Occipital lobe (tissue), 2 donors: ENCODE results near the gene PDZD8. TPM values are rescaled to one million over a fixed set of nuclear protein-coding genes. Genes with fewer than 3 reads are reported as not detected.

Source experiments
- DNase-seq: peaks from one replicate; lab custom pipeline; 2025; lab: John Stamatoyannopoulos, UW
- total RNA-seq: library from RNA; depleted of rRNA; stranded (reverse); fragments of >200 nt; gene quantifications from one replicate; pipeline ENCODE4 v1.2.3, GENCODE V29; 2014

Gene PDZD8, protein sequence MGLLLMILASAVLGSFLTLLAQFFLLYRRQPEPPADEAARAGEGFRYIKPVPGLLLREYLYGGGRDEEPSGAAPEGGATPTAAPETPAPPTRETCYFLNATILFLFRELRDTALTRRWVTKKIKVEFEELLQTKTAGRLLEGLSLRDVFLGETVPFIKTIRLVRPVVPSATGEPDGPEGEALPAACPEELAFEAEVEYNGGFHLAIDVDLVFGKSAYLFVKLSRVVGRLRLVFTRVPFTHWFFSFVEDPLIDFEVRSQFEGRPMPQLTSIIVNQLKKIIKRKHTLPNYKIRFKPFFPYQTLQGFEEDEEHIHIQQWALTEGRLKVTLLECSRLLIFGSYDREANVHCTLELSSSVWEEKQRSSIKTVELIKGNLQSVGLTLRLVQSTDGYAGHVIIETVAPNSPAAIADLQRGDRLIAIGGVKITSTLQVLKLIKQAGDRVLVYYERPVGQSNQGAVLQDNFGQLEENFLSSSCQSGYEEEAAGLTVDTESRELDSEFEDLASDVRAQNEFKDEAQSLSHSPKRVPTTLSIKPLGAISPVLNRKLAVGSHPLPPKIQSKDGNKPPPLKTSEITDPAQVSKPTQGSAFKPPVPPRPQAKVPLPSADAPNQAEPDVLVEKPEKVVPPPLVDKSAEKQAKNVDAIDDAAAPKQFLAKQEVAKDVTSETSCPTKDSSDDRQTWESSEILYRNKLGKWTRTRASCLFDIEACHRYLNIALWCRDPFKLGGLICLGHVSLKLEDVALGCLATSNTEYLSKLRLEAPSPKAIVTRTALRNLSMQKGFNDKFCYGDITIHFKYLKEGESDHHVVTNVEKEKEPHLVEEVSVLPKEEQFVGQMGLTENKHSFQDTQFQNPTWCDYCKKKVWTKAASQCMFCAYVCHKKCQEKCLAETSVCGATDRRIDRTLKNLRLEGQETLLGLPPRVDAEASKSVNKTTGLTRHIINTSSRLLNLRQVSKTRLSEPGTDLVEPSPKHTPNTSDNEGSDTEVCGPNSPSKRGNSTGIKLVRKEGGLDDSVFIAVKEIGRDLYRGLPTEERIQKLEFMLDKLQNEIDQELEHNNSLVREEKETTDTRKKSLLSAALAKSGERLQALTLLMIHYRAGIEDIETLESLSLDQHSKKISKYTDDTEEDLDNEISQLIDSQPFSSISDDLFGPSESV
- 28.1 TPM for total RNA-seq

DNA sequence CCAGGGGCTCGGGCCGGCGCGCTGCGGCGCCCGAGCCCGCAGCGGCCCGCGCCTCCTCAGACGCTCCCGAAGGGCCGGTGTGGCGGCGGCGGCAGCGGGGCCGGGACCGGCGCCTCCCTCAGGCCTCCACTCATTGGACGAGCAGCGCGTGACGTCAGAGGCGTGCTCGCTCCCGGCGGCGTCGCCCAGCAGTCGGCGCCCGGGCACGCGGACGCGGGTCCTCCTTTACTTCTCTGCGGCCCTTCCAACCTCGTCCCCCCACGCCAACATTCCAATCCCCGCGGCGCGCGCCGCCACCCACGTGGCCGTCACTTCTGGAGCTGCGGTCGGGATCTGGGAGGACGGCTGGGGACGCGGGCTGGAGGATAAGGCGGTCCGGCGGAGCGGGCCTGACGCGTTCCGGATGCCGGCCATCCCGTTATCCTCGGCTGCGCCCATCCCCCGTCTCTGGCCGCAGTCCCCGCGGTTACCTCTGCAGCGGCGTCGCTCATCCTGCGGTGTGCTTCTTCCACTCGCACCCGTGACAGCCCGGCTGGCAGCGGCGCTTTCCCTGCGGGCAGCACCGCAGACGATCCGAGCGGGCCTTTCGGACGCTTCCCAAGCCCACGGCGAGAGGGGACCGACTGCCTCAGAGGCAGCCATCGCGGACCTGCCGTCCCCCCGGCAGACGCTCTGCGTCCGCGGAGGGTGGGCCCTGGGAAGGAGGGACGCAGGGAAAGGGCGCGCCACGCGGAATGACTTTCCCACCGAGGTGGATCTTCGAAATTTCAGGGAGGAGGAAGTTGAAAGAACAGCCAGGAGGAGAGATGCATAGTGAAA is at the start of gene PDZD8:
Gene PDZD8, minus strand, starts transcription at position 81 of the 819 bp plus-strand sequence. CDS start 213 bp downstream, outside the sequence.
- DNase-seq, result peak; percentile 89

DNA sequence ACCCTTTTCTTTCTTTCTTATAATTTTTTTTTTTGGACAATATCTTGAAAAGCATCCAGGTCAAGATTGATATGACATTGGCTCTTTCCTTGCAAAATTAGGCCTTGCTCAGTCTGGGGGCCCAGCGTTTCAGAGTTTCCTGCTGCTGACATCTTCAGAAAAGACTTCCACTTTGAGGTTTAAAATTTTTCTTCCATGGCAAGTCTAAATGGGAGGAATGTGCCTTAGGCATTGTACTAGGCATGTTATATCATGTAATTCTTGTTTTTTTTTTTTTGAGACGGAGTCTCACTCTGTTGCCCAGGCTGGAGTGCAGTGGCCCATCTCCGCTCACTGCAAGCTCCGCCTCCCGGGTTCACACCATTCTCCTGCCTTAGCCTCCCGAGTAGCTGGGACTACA is 48.9 kb upstream of the PDZD8 start:
- no peak for DNase-seq

DNA sequence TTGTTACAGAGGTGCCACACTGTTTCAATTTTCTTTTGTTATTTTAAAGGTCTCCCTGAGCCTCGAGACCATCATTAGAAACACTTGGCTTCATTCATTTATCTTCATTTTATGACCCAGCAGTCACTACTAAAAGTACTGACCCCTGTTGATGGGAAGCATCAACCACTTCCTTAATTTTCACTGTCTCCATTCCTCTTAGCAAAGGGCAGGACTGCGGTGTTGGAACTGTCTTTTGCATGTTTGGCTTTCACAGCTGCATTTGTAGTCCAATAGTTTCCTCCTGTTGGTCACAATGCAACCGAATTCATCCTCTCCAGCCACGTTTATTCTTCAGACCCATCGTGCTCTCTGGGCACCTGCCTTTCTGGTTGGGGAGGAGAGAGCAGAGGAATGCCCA is 46.7 kb upstream of the PDZD8 start:
- no peak for DNase-seq

DNA sequence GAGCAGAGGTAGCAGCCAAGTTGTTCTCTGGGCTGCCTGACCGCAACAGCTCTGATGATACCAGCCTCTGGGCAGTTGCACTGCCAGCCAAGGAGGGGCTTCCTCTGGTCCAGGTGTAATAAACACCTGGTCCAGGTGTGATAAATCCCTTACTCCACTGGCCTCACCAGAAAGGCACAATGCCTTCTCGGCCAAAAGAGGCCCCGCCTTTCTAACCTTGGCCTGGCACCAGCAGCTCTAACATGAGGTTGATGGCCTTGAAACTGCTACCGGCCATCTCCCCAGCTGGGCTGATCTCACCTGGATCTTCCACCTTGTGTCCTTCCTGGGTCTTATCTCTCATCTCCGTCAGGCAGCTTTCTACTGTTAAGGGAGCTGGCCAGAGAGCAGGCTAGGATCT is 45.5 kb upstream of the PDZD8 start:
- DNase-seq, result no peak

DNA sequence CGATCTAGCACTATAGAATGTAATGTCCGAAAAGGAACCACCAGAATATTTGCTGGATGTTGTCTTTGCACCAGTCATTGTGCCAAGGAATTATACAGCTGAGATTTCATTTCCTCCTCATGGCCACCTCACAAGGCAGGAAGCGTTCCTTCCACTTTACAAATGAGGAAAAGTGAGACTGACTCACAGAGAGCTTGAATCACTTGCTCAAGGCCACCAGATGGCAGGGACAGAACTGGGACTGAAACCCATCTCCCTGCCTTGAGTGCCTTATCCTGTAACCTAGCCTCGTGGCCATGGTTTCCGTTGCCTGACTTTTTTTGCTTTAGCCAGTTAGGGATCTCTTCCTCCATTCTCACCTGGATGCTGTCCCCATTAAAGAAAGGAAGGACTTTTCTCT is 44.7 kb upstream of the PDZD8 start:
- no peak for DNase-seq

DNA sequence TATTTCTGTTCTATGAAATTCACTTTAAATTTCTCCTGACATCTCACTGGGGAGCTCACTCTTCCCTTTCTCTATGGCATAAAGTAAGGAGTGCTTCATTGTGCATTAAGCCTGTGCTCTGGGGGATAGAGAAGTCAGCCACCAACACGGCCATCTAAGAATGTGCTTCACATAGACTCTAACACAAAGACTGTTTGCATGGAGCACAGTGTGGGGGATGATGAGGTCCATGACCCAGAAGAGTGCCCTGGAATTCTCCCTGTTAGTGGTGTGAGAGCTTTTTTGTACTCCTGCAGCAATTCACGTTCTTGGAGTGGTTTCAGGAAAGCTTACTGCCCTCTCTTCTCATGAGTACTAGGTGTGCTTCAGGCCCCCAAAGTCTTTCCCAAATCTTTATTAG is 43.9 kb upstream of the PDZD8 start:
- DNase-seq, result no peak

DNA sequence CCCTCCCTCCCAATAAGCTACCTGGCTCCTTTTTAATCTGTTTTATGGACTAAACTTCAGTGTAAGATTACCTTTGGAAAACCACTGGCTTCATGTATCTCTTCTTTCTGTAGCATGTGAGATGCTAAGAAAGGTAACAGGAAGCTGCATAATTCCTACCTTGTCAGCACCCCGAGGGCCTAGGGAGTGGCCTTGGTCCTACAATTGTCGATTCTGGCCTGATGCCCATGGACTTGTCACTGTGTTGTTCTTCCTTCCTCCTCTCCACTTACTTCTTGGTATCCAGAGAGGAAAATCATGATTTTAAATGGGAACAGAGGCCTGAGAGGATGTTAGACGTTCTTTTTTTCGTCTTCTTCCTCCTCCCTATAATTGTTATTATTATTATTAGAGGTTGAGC is 42.9 kb upstream of the PDZD8 start:
- DNase-seq, result no peak

DNA sequence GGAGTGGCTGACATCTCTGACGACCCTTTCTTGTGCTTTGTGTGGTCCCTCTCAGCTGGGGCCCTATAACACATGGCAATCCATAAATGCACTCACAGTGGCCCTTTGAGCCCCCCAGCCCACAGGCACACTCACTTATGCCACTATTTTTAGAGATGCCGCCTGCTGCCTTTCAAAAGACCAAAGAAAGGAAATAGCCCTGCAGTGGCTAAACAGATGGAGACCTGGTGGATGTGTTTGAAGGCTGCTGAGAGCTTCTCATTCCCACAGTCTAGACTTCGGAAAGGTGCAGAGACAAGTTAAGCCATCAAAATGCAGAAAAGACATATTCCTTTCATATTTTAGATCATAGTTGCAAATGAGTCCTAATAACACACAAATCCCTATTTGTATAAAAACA is 42.0 kb upstream of the PDZD8 start:
- no peak for DNase-seq

DNA sequence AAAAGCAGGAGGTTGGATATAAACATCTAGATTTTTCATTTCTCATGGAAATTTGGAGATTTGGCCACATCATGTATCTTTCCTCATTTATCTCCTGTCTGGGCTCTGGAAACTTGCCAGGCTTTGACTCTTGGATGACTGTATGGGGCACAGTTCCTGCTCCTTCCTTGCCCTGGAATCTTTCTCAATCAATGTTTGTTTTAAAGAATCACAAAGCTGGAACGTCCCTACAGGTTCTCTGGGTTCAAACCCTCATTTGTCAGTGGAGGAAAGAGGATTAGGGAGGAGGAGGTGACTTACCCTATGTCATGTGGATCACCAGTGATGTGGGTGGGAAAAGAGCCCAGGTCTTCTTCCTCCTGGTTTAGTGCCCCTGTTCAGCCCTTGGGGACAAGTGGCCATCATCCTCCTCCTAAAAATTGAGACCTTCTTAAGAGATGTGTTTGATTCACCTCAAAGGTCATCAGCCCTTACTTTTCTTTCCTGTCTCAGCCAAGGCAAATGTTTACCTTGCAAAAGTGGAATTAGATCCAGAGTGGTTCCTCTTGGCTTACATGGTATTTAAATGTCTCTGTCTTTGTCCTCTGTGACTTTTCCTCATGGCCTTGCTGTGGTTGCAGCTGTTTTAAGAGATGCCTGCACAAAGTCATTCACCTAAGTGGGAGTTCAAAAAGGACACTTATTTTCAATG is 38.8 kb upstream of the PDZD8 start:
- DNase-seq, result no peak

DNA sequence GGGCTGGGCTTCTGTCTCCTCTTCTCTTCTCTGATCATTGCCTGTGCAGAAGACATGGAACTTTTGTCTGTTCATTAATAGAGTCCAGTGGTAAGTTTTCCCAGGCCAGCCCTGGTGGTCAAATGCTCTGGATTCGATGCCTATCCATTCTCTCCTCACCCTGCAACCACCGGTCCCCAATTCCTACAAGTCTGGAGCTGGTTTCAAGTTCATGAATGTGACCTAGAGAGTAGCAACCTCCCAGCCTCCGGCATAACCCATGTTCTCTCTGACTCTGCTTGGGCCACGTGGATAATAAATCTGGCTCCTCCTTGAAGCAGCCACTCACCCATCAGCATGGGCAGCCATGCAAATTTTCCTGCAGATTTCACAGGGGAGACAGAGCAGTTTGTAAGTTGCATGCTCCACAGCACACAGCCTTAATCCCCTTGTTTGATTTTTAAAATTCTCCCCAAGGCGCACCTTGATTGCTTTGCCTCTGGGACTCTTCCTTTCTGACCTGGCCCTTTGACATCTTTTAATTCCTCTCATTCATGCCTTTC is 37.3 kb upstream of the PDZD8 start:
- no peak for DNase-seq

DNA sequence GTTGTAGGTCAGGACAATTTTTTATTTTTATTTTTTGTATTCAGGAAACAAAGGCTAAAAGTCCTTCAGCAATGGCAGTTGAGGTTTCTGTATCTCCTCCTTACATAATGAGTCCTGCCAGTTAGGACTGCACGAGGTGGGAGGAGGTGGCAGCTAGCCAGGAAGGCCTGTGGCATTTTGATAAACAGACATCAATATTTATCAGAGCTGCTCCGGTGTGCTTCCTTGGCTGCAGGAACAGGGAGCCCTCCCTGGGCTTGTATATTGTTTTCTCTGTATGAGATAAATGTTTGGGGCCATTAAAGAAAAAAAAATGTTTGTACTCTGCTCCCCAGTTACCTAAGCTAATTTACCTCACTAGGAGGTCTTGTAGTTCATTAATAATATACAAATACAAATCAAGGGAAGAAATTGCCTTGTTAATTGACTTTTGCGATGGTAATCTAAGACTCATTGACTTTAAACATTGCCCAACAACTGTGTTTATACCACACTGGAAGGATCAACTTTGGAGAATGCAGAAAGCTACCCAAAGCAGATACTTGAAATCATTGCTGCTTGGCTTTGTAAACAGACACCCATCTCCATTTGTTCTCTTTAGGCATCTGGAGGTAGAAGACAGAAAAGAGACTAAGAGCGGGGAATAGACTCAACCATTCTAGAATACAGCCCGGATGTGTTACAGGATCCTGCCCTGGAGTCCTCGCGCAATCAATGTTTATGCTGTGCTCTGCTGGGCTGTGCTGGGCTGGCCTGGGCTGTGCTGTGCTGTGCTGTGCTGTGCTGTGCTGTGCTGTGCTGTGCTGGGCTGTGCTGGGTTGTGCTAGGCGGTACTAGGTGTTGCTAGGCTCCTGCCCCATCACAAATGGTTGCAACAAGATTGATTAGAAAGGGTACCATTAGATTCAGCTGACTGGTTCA is 36.5 kb upstream of the PDZD8 start:
- no peak for DNase-seq

DNA sequence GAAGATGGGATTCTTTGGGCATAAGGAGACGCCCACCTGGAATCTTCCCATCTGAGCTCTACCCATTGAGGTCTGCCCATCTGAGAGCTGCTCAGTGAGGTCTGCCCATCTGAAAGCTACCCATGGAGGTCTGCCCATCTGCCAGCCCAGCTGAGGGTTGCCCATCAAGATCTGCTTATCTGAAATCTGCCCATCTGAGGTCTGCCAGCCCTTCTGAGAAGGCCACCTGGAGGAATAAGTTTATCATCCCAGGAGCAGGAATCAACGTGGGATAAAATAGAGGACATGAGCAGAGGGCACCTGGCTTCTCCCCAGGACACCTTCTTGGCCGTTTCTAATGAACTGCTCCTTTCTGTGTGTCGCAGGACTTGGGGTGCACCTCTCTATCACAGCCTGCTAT is 35.3 kb upstream of the PDZD8 start:
- no peak for DNase-seq

DNA sequence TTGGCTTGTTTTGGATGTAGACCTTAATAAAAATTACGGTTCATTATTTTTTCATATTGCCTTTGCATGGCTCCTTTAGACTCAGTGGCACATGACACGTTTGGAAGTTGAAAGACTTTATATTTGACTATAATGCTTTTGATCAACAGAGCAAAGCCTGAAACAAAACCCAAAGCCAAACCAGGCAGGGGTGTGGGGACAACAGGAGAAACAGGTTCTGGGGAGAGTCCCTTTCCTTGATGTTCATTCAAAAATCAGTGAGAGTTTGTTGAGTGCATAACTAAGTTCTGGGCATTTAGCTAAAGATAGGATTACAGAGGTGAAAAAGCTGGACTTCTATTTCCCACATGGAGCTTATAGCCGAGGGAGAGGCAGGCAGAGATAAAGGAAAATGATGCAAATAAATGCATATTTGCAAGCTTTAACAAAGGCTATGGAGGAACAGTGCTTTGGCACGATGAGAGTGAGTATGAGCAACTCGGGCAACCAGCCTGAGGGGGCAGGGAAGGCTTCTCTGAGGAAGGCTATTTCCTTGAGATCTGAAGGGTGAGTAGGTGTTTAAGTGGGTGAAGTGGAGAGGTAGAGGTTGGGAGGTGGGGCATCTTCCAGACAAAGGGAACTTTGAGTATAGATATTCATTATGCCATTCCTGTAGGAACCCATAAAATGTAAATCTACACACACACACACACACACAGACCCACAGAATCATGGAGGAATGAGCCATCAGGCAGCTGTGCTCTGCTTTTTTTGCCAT is 34.5 kb upstream of the PDZD8 start:
- no peak for DNase-seq

DNA sequence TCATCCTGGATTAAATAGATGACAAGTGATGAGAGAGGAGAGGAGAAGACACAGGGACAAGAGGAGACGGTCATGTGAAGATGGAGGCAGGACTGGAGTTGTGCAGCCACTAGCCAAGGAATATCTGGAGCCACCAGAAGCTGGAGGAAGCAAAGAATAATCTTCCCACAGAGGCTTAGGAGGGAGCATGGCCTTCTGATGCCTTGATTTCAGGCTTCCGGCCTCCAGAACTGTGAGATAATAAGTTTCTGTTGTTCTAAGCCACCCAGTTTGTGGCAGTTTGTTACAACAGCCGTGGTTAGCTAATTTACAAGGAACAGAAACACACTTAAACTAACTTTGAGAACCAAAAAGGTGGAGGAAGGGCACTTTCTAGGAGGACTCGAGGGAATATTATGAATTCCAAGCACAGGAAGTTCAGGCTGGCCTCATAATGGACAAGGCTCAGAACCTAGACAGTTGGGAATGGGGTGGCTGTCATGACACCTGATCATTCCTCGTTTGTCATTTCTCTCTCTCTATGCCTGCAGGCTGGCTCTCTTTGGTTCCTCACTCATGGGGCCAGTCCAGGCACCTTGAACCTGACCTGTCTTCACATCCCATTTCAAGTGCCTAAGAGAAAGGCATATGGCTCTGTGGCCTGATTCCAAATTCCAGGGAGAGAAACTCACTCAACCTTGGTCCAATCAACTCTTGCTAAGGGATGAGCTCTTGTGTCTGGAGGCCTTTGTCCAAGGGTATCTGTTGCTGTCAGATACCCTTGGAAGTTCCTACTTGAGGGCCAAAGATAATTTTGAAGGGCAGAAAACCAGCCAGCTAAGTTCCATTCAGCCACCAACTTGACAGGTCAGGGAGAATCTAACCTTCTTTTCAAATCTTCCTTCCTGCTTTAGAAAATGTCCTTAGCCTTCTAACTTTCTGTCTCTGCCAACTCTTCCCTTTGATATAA is 33.5 kb upstream of the PDZD8 start:
- DNase-seq, result no peak

DNA sequence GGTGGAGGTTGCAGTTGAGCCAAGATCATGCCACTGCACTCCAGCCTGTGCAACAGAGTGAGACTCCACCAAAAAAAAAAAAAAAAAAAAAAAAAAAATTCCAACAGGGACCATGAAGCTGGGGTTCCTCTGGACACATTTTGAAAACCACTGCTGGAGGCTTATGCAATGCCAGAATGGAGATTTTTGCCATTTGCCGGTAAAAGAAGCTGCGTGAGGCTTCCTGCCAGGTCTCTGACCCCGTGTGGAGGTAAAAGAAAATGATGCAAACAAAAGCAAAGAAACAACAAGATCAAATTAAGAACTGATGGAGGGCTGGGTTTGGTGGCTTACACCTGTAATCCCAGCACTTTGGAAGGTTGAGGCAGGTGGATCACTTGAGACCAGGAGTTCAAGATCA is 30.5 kb upstream of the PDZD8 start:
- DNase-seq, result no peak

DNA sequence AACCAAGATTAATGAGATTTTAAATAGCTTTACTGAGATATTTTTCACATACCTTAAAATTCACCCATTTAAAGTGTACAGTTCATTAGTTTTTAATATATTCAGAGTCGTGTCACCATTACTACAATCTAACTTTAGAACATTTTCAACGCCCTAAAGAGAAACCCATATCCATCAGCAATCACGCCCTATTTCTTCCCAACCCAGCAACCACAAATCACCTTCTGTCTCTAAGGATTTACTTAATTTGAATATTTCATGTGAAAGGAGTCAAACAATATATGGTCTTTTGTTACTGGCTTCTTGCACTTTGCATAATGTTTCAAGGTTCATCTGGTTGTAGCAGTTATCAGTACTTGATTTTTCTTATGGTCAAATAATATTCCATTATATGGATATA is 25.1 kb upstream of the PDZD8 start:
- DNase-seq, result no peak
